Heart left ventricle (tissue), 16 donors: ENCODE measurements around the gene CACNA1C. TPM values are rescaled to one million over a fixed set of nuclear protein-coding genes. Genes with fewer than 3 reads are reported as not detected.

ENCODE experiments used
- ATAC-seq, 4 donors: fragments of 200-7000 bp; cut with Tn5 transposase; one replicate each; pipeline ENCODE4 v1.9.1; 2020 to 2022; ENCODE audit warnings: moderate library complexity in 4 of 4, mild to moderate bottlenecking in 3 of 4, moderate number of reproducible peaks in 1 of 4
- DNase-seq, 5 donors: peaks; one replicate each; pipeline ENCODE4 v3.0.0-alpha.2; 2020
- H3K27ac ChIP-seq, 12 donors: fragments of 200-600 bp; sonication (generic) in 4 of 12; one replicate each; pipeline versions ENCODE4 v1.5.0 to v1.8.0; 2016 to 2022; ENCODE audit warnings: mild to moderate bottlenecking in 2 of 12
- H3K27me3 ChIP-seq, 9 donors: fragments of 200-600 bp; sonication (generic) in 2 of 9; one replicate each; pipeline versions ENCODE4 v1.5.1 to v1.8.0; 2016 to 2022; ENCODE audit warnings: mild to moderate bottlenecking in 3 of 9
- H3K36me3 ChIP-seq, 9 donors: fragments of 200-600 bp; sonication (generic) in 2 of 9; one replicate each; pipeline versions ENCODE4 v1.5.0 to v1.8.0; 2018 to 2022; ENCODE audit warnings: mild to moderate bottlenecking in 2 of 9
- H3K4me1 ChIP-seq, 12 donors: fragments of 200-600 bp; sonication (generic) in 4 of 12; one replicate each; pipeline versions ENCODE4 v1.5.0 to v1.8.0; 2016 to 2022; ENCODE audit warnings: mild to moderate bottlenecking in 3 of 12
- H3K4me3 ChIP-seq, 12 donors: fragments of 200-600 bp; sonication (generic) in 4 of 12; one replicate each; pipeline versions ENCODE4 v1.5.0 to v1.8.0; 2017 to 2022; ENCODE audit warnings: mild to moderate bottlenecking in 9 of 12, moderate library complexity in 4 of 12
- H3K9me3 ChIP-seq, 12 donors: fragments of 200-600 bp; sonication (generic) in 4 of 12; one replicate each; pipeline versions ENCODE4 v1.5.0 to v1.8.0; 2016 to 2022; ENCODE audit warnings: mild to moderate bottlenecking in 1 of 12
- POLR2A ChIP-seq, 2 donors: fragments of 450-650 bp; IDR thresholded peaks; one replicate each; pipeline ENCODE4 v1.6.1; 2017; ENCODE audit warnings: antibody characterized with exemption in 2 of 2, mild to moderate bottlenecking in 2 of 2, moderate library complexity in 2 of 2
- WGBS, 4 donors: extraction: QIAGEN DNeasy Blood & Tissue Kit in 2 of 4; methylation state at CpG; one replicate each; pipeline versions ENCODE4 v1.1.5 to v1.1.7; 2013 to 2018; 5-methylcytosine and 5-hydroxymethylcytosine counted together
- intact Hi-C, 10 donors: fragments of 100-400 bp; cut with DNase I; formaldehyde crosslinking; loops; one replicate each; pipeline versions ENCODE4 v1.11.1 to v1.14.2; 2022
- polyA plus RNA-seq, 2 donors: library from polyadenylated mRNA; stranded (reverse); fragments of 200-250 nt; gene quantifications; one replicate each; pipeline ENCODE4 v1.2.3, GENCODE V29; 2013
- total RNA-seq, 9 donors: library from RNA; depleted of rRNA in 2 of 9; stranded (reverse); fragments of >200 nt in 2 of 9; fragmentation: NEBNext Ultra II Directional in 3 of 9; extraction: Animal tissue kit (Norgen Biotek cat#: 25700) in 3 of 9; gene quantifications; one replicate each; pipeline versions ENCODE4 v1.1.0 to v1.2.4, GENCODE V29; 2016 to 2023
- TF ChIP-seq, protein P1 (sequence below), 12 donors: fragments of 200-600 bp; sonication (generic) in 4 of 12; IDR thresholded peaks; one replicate each; pipeline versions ENCODE4 v1.5.0 to v1.8.0; 2018 to 2022; ENCODE audit warnings: antibody characterized with exemption in 12 of 12, mild to moderate bottlenecking in 5 of 12
- donor health status: ischemic (EF 13 %, LVEDD 7.1; RV severe dilation, severe dysfunction).
- donor health status: healthy with polysubstance abuse.
- donor health status: DM: no; HTN: yes; CAD: no.
- donor health status: DM: no; HTN: no; CAD: no.
- donor health status: ischemic (EF 25% LVEDD 6.9; RV normal size, moderate dysfunction).
- donor health status: ischemic (EF 25% LVEDD 5.7; RV mildly dilated, moderate dysfunction).
- donor health status: healthy.
- donor health status: DM: yes; HTN: yes; CAD: no.
- donor health status: ischemic (EF 35%, LVEDD 5.7; RV mildly dilated, moderate dysfunction).
- donor health status: nonischemic (EF 11% LVEDD 7.7; RV severe dilation, severe dysfunction).
- donor health status: DM: yes; HTN: yes; CAD: no.
- donor health status: PGD.
- donor health status: ischemic (EF 29% LVEDD 5.4; RV normal size, mild dysfunction).
- donor health status: nonischemic (EF 23%, LVEDD 6.1; RV moderate dilation, normal function).

The CACNA1C gene
- total and polyA plus RNA-seq, 11 donors, result 41.9 to 196 (median 164) TPM

DNA sequence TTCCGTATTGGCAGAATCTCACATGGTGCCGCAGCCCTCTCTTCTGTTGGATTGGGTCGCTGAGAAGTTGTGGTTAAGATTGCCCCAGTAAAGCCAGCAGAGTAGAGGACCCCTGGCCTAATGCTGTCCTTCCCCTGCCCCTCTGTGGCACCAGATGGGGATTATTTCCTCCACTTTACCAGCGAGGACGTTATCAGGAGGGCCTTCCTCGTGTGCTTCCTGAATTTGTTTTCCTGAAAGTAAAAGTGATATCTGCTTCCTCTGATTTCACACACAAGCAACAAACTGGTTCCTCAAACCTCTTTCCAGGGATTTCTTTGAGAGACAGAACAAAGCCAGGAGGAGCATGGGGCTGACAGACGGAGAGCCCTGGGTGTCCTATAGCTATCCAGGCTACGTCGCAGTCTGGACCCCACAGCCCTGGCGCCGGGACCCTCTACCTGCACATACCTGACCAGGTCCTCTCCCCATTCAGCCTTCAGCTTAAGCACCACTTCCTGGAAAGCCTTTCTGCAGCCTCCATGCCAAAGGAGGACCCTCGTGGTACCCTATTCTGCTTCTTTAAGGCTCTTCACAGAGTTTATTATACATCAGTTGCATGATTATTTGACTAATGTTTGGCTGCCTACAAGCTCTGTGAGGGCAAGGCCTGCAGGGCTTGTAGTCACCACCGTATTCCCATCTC is 427.2 kb downstream of the CACNA1C start:
- peaks cover 0 to 25% (median 9%) of the 10 kb centered on the region in 12 donors for H3K4me1 ChIP-seq
- 69 to 86% (median 76%) methylated on average over 13 of the region's 13 CpGs for WGBS, 4 donors
- DNase-seq (no peak), ATAC-seq (no peak)
- no peak for TF ChIP-seq POLR2A (IDR thresholded peaks at IDR 0.05)
- TF ChIP-seq, protein P1, sequence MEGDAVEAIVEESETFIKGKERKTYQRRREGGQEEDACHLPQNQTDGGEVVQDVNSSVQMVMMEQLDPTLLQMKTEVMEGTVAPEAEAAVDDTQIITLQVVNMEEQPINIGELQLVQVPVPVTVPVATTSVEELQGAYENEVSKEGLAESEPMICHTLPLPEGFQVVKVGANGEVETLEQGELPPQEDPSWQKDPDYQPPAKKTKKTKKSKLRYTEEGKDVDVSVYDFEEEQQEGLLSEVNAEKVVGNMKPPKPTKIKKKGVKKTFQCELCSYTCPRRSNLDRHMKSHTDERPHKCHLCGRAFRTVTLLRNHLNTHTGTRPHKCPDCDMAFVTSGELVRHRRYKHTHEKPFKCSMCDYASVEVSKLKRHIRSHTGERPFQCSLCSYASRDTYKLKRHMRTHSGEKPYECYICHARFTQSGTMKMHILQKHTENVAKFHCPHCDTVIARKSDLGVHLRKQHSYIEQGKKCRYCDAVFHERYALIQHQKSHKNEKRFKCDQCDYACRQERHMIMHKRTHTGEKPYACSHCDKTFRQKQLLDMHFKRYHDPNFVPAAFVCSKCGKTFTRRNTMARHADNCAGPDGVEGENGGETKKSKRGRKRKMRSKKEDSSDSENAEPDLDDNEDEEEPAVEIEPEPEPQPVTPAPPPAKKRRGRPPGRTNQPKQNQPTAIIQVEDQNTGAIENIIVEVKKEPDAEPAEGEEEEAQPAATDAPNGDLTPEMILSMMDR (IDR thresholded peaks at IDR 0.05), result no peak
- intact Hi-C loops, result no loop called here
- no peak overlapping the region for H3K27ac ChIP-seq
- no peaks in the 10 kb centered on the region for H3K9me3 ChIP-seq
- H3K36me3 ChIP-seq, result peaks cover 0 to 36% (median 0%) of the 10 kb centered on the region in 9 donors
- H3K4me3 ChIP-seq, result no peak overlapping the region
- no peaks in the 10 kb centered on the region for H3K27me3 ChIP-seq

DNA sequence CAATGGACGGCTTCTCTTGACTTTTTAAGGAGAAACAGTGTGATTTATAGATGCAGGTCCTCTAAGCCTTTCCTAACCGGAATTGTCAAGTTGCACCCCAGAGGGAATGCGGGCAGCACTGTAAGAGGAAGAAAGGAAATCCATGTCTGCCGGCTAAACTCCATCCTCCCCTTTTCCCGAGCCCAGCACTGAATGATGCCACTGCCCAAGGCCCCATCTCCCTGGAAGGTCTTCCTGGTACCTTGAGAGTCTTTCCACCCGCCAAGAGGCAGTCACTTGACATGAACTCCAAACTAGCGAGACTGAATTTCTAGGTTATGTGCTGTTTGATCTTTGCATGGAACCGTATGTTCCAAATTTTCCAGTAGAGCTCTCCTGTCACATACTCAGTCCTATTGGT is 428.6 kb downstream of the CACNA1C start:
- Histone ChIP-seq H3K36me3 (peaks cover 0 to 36% (median 0%) of the 10 kb centered on the region in 9 donors), H3K4me3 (no peak overlapping the region), H3K27me3 (no peaks in the 10 kb centered on the region), H3K4me1 (peaks cover 0 to 36% (median 9%) of the 10 kb centered on the region in 12 donors), H3K27ac (peak overlapping the region in 1 of 12 donors; percentile 18), H3K9me3 (no peaks in the 10 kb centered on the region)
- DNase-seq (no peak), ATAC-seq (no peak)
- TF ChIP-seq POLR2A (IDR thresholded peaks at IDR 0.05), result no peak
- TF ChIP-seq, protein P1 (IDR thresholded peaks at IDR 0.05), result no peak
- 84 to 98% (median 88%) methylated on average over 8 of the region's 8 CpGs for WGBS, 4 donors
- intact Hi-C loops, result no loop called here

DNA sequence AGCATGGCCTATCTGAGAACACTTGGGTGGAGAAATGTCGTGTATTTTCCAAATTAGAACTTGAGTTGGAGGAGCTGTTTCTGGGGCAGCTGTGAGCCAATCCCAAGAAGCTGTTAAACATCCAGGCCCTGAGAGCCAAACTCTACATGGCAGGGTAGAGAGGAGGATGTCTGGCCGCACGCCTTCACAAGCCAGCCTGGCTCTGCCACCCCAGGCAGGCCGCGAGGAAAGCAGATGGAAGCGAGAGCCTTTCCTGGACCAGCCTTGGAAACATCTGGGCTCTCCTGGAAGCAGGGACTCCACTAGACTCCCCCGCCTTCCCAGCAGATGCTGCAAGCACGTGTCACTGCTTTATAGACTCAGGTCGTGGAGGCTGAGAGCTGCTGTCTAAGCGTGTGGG is 429.2 kb downstream of the CACNA1C start:
- no peak for TF ChIP-seq POLR2A (IDR thresholded peaks at IDR 0.05)
- TF ChIP-seq, protein P1 (IDR thresholded peaks at IDR 0.05), result no peak

DNA sequence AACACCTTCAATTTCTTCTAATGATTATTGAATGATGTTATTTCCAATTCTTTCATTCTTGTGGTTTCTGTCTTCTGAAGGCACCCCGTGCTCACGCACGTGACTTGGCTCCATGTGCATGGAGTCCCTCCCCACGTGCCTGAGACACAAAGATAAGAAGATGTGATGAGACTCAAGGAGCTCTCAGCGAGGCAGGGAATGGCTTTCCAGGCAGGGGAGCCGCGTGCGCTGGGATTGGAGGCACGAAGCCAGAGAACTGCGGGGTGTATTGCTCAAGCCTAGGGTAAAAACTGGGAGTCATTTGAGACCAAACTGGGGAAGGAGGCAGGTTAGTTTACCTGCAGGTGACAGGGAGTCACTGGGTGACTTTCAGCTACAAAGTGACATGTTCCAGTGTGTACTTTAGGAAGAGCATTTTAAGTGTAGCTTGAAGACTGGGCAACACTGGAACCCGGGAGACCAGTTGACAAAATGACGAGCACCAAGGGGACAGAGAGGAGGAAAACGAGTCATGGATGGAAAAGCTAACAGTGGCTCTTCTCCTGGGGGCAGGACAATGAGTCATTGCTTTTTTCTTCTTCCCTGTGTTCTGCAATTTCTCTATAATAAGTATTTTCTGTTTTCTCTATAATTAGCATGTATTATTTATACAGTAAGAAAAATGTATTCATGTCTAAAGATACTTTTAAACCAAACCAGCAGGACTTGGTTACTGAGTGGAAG is 430.3 kb downstream of the CACNA1C start:
- H3K36me3 ChIP-seq, result peaks cover 0 to 47% (median 8%) of the 10 kb centered on the region in 9 donors
- intact Hi-C loops, result no loop called here
- H3K27me3 ChIP-seq, result no peaks in the 10 kb centered on the region
- no peak overlapping the region for H3K4me3 ChIP-seq
- H3K27ac ChIP-seq, result peak overlapping the region in 2 of 12 donors; percentile 6 to 18
- TF ChIP-seq, protein P1 (IDR thresholded peaks at IDR 0.05), result no peak
- TF ChIP-seq POLR2A (IDR thresholded peaks at IDR 0.05), result no peak
- ATAC-seq, result no peak
- WGBS, 4 donors, result 74 to 78% (median 76%) methylated on average over 13 of the region's 13 CpGs
- H3K9me3 ChIP-seq, result no peaks in the 10 kb centered on the region
- peaks cover 0 to 36% (median 9%) of the 10 kb centered on the region in 12 donors for H3K4me1 ChIP-seq
- no peak for DNase-seq

More for the DNA sequence above, 429.2 kb downstream of the CACNA1C start:
- H3K4me1 ChIP-seq, result peaks cover 0 to 36% (median 9%) of the 10 kb centered on the region in 12 donors
- H3K4me3 ChIP-seq, result no peak overlapping the region
- no peak for DNase-seq
- ATAC-seq, result peak; percentile 22 to 83 (median 44)
- peak overlapping the region in 2 of 12 donors; percentile 6 to 18 for H3K27ac ChIP-seq
- no peaks in the 10 kb centered on the region for H3K9me3 ChIP-seq
- 61 to 76% (median 70%) methylated on average over 8 to 10 of the region's 10 CpGs for WGBS, 4 donors
- intact Hi-C loops, result no loop called here
- H3K36me3 ChIP-seq, result peaks cover 0 to 42% (median 4%) of the 10 kb centered on the region in 9 donors
- no peaks in the 10 kb centered on the region for H3K27me3 ChIP-seq
